RWPE1 (cell line): ENCODE measurements around the gene ISG20L2.

Experiments used
- CTCF ChIA-PET: fragments of 350-600 bp; sonication (Branson Sonifier 250); formaldehyde crosslinking; extraction: SDS; loops from one replicate; lab custom pipeline; 2021; lab: Yijun Ruan, JAX
- POLR2A ChIA-PET: fragments of 400-600 bp; formaldehyde crosslinking; extraction: SDS; loops from one replicate; lab custom pipeline; 2020; ENCODE audit warnings: antibody characterized with exemption; ENCODE audit not compliant: low non-redundant PET; lab: Yijun Ruan, JAX
- DNase-seq: peaks from one replicate; pipeline ENCODE4 v3.0.0; 2012; ENCODE audit warnings: low spot score
- H3K27ac ChIP-seq: fragments of 450-650 bp; 2 replicates; pipeline ENCODE4 v1.5.1; 2017
- TF ChIP-seq, protein P1 (sequence below): fragments of 450-650 bp; conservative IDR thresholded peaks from 2 replicates; pipeline ENCODE4 v1.5.1; 2017; ENCODE audit warnings: low read depth, mild to moderate bottlenecking

The ISG20L2 gene

DNA sequence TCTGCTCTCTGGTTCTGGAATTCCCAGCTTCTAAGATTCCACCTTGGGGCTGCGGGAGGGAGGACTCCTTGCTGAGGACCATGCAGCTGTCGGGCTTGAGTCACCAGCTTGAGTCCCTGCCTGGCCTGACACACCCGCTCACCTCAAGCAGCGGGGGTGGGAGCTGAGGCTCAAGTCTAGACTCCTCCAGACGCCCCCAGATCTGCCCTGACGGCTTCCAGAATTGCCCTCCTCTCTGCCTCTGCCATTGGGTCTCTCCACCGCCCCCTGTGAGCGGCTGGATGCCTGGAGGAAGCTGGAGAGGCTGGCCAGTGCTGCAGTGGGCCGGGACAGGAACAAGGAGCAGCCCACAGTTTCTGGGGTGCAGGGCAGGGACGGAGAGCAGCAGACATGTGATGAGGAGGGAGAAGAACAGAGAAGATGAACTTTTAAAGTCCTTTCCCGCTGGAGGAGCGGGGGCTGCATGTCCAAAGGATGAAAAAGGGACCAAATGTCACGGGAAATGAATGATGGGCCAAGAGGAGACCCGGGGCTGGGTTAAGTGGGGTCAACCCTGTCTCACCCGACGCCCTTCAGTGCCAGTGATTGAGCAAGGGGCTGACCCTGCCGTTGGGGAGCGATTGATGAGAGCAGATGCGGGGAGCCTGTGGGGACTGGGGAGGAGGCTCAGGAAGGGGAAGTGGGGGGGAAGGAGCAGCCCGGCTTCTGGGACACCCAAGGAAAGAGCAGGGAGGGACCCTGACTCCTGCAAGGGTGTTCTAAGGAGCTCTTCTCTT is 36.7 kb downstream of the ISG20L2 start:
- TF ChIP-seq, protein P1, sequence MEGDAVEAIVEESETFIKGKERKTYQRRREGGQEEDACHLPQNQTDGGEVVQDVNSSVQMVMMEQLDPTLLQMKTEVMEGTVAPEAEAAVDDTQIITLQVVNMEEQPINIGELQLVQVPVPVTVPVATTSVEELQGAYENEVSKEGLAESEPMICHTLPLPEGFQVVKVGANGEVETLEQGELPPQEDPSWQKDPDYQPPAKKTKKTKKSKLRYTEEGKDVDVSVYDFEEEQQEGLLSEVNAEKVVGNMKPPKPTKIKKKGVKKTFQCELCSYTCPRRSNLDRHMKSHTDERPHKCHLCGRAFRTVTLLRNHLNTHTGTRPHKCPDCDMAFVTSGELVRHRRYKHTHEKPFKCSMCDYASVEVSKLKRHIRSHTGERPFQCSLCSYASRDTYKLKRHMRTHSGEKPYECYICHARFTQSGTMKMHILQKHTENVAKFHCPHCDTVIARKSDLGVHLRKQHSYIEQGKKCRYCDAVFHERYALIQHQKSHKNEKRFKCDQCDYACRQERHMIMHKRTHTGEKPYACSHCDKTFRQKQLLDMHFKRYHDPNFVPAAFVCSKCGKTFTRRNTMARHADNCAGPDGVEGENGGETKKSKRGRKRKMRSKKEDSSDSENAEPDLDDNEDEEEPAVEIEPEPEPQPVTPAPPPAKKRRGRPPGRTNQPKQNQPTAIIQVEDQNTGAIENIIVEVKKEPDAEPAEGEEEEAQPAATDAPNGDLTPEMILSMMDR: no peak
- ChIA-PET POLR2A (interaction anchor here (0.6 to 1.5 kb wide), 3 partner anchors 13 to 1371 kb away, joined by 3 to 5 read pairs (median 3); partner anchors contain the start of genes CRABP2 and RUSC1), CTCF (interaction anchor here (0.5 to 9.5 kb wide), 5 partner anchors 8 to 201 kb away, joined by 3 to 225 read pairs (median 6); partner anchors contain the start of genes CRABP2, ISG20L2 and METTL25B)
- H3K27ac ChIP-seq: peak overlapping the region; percentile 82
- DNase-seq: peak; percentile 68

DNA sequence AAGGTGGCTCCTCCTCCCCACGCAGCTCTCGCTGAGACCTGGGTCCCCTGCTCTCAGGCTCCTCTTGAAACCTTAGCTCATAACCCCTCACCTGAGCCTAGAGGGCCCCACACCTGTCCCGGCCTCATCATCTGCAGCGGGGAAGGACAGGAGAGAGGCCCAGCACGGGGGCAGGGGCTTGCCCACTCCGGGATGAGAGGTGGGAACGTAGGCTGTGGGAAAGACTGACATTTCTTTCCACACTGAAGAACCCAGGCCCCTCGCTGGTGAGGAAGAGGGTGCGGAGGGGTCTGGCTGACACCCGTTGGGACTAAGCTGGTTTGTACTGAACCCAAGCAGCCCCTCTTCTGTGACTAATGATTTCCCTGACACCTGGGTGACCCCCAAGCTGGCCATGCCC is 37.4 kb downstream of the ISG20L2 start:
- H3K27ac ChIP-seq: peak overlapping the region; percentile 82
- TF ChIP-seq, protein P1: no peak
- no peak for DNase-seq
- POLR2A ChIA-PET: interaction anchor here (0.6 to 1.5 kb wide), 2 partner anchors 14 to 69 kb away, joined by 3 to 5 read pairs; partner anchors contain the start of gene CRABP2
- CTCF ChIA-PET: interaction anchor here (0.6 to 9.5 kb wide), 5 partner anchors 17 to 199 kb away, joined by 3 to 225 read pairs (median 6); partner anchors contain the start of genes CRABP2, HAPLN2, ISG20L2 and METTL25B

GRCh38 chr1:156690675-156691036 is 37.9 kb downstream of the ISG20L2 start:
- ChIA-PET POLR2A (interaction anchor here (2.4 kb wide), 1 partner anchor 35 kb away, joined by 10 read pairs; no protein-coding TSS in a partner anchor), CTCF (interaction anchor here (0.6 to 9.5 kb wide), 8 partner anchors 13 to 167 kb away, joined by 3 to 225 read pairs (median 6); partner anchors contain the start of genes CRABP2, HAPLN2, ISG20L2 and METTL25B)
- TF ChIP-seq, protein P1: no peak
- H3K27ac ChIP-seq: peak overlapping the region; percentile 82
- DNase-seq: no peak

- TF ChIP-seq, protein P1: no peak
- ChIA-PET CTCF (interaction anchor here (0.5 to 9.5 kb wide), 27 partner anchors 9 to 238 kb away, joined by 3 to 225 read pairs (median 5); partner anchors contain the start of genes CRABP2, ISG20L2, METTL25B and NES), POLR2A (interaction anchor here (2.4 kb wide), 1 partner anchor 36 kb away, joined by 10 read pairs; no protein-coding TSS in a partner anchor)
- no peak for DNase-seq
- H3K27ac ChIP-seq: peak overlapping the region; percentile 82
These were observed 38.5 kb downstream of the ISG20L2 start for GRCh38 chr1:156689953-156690674.

DNA sequence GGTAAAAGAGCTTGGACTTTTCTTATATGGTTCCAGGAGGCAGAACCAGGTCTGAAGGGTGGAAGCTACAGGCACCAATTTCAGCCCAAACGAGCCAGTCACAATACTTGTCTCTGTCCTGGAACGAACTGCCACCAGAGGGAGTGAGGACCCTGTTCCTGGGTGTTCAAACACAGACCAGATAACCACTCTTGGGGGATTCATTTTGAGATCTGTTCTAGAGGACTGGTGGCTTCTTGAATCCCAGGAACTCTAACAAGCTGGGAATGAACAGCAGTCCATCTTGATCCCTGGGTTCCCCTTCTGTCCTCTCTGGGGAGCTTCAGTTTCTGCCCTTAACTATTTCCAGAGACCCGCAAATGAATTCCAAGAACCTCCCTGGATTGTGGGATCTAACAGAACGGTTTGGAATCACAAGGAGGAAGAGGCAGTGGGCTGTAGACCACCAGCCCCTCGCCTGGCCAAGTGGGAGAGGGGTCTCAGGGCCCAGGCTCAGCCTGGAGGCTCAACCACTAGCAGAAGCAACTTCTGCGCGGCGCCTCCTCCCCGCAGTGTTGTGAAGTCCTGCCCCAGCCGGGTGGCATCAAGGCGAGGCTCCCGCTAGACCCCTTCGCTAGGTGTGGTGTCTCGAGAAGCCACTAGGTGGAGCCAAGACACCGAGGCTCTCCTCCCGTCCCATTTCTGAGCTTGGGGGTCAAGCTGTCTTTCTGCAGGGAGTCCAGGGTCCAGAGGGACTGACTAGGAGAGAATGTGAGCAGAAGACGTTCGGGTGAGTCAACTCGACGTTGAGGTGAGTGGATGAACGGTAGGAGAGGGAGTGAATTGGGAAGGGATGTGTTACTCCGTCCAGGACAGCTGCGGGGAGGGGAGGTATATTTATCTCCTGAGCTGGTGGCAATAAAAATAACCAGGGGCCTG is 39.3 kb downstream of the ISG20L2 start:
- H3K27ac ChIP-seq: peak overlapping the region; percentile 82
- TF ChIP-seq, protein P1: peak; percentile 88
- peak; percentile 83 for DNase-seq
- ChIA-PET CTCF (interaction anchor here (0.5 to 9.5 kb wide), 29 partner anchors 10 to 238 kb away, joined by 3 to 225 read pairs (median 5); partner anchors contain the start of genes CRABP2, ISG20L2, METTL25B and NES), POLR2A (interaction anchor here (0.5 to 2.4 kb wide), 2 partner anchors 37 to 62 kb away, joined by 3 to 10 read pairs; partner anchors contain the start of gene HDGF)
